Measurements from ENCODE around the gene TMC7. TPM values are rescaled to one million over a fixed set of nuclear protein-coding genes. Genes with fewer than 3 reads are reported as not detected.

Gene TMC7
- total and polyA plus RNA-seq, 4 donors: 0.06 to 0.42 (median 0.09) TPM

- no peaks in the 10 kb centered on the region for H3K9me3 ChIP-seq (ENCODE audit: control insufficient read depth in 4 of 4, low read length in 3 of 4)
- H3K36me3 ChIP-seq (ENCODE audit: control insufficient read depth in 4 of 4, insufficient read depth in 3 of 4, low read depth in 1 of 4, low read length in 3 of 4): peaks cover 0 to 3% (median 0%) of the 10 kb centered on the region in 4 donors
- WGBS: 9% methylated on average over 52 of the region's 52 CpGs
- H3K4me1 ChIP-seq (ENCODE audit: control insufficient read depth in 4 of 4, insufficient read depth in 4 of 4, low read length in 3 of 4): peaks cover 0 to 9% (median 6%) of the 10 kb centered on the region in 4 donors
- H3K4me3 ChIP-seq (ENCODE audit: low read depth in 1 of 3, low read length in 3 of 3): peak overlapping the region in 1 of 3 donors; percentile 23
- TF ChIP-seq FOXA1 (IDR thresholded peaks at IDR 0.05) (no peak), ZBTB33 (IDR thresholded peaks at IDR 0.05) (peak; percentile 91), ATF3 (IDR thresholded peaks at IDR 0.05) (no peak), CTCF (IDR thresholded peaks at IDR 0.05; ENCODE audit: low read depth, low read length, missing input control) (peak; percentile 98), NR2F2 (IDR thresholded peaks at IDR 0.05) (no peak), GABPA (IDR thresholded peaks at IDR 0.05 in 1 of 2, conservative IDR thresholded peaks at IDR 0.05 in 1 of 2) (no peak), FOXA2 (IDR thresholded peaks at IDR 0.05) (no peak), TAF1 (conservative IDR thresholded peaks at IDR 0.05) (no peak), HNF4G (IDR thresholded peaks at IDR 0.05) (no peak), HNF4A (conservative IDR thresholded peaks at IDR 0.05) (no peak), REST (IDR thresholded peaks at IDR 0.05) (no peak), RXRA (IDR thresholded peaks at IDR 0.05) (peak; percentile 45 to 57), SP1 (IDR thresholded peaks at IDR 0.05) (no peak), EGR1 (IDR thresholded peaks at IDR 0.05; ENCODE audit: low read depth in 2 of 2) (no peak), RAD21 (IDR thresholded peaks at IDR 0.05) (peak; percentile 99 to 100), YY1 (IDR thresholded peaks at IDR 0.05) (no peak), MAX (IDR thresholded peaks at IDR 0.05) (no peak)
- no peaks in the 10 kb centered on the region for H3K27me3 ChIP-seq (ENCODE audit: control insufficient read depth in 4 of 4, insufficient read depth in 4 of 4, low read length in 3 of 4)
- no peak overlapping the region for H3K27ac ChIP-seq (ENCODE audit: low read depth in 1 of 2, low read length in 2 of 2)
- peak; percentile 87 for DNase-seq (ENCODE audit: low spot score)
- no peak overlapping the region for H3K9ac ChIP-seq (ENCODE audit: low read depth in 1 of 2, low read length in 2 of 2)
Observed at GRCh38 chr16:19086322-19087199, 102.8 kb downstream of the TMC7 start.

Data from liver (tissue), 9 donors.